H1 (cell line): ENCODE data around the gene DCLK1. TPM values are rescaled to one million over a fixed set of nuclear protein-coding genes. Genes with fewer than 3 reads are reported as not detected.

Experiments used
- CTBP2 ChIP-seq: IDR thresholded peaks from 2 replicates; pipeline ENCODE4 v1.7.0; 2011; ENCODE audit warnings: borderline replicate concordance, mild to moderate bottlenecking, moderate library complexity, mixed read lengths, low read length; ENCODE audit not compliant: insufficient read depth, insufficient read length
- FOSL1 ChIP-seq: IDR thresholded peaks from 2 replicates; pipeline ENCODE4 v1.6.1; 2011; ENCODE audit warnings: mild to moderate bottlenecking, low read depth, low read length, moderate library complexity; ENCODE audit not compliant: insufficient read depth
- GABPA ChIP-seq: IDR thresholded peaks from 2 replicates; pipeline ENCODE4 v1.6.1; 2011; ENCODE audit warnings: mild to moderate bottlenecking, low read length, moderate library complexity, borderline replicate concordance; ENCODE audit not compliant: insufficient read depth
- HDAC2 ChIP-seq, 2 experiments: fragments of 300-600 bp in 1 of 2; sonication (generic) in 1 of 2; IDR thresholded peaks; 2 replicates each; pipeline ENCODE4 v1.6.1; 2011 to 2012; ENCODE audit warnings: low read depth in 2 of 2, low read length in 2 of 2, mild to moderate bottlenecking in 2 of 2, moderate library complexity in 2 of 2, borderline replicate concordance in 1 of 2, inconsistent platforms in 1 of 2
- NRF1 ChIP-seq: IDR thresholded peaks from 2 replicates; pipeline ENCODE4 v1.6.1; 2011; ENCODE audit warnings: mild to moderate bottlenecking, low read depth, low read length, improper control_type of control experiment
- TBP ChIP-seq: IDR thresholded peaks from 2 replicates; pipeline ENCODE4 v1.6.1; 2011; ENCODE audit warnings: low read depth, low read length, improper control_type of control experiment
- TEAD4 ChIP-seq: IDR thresholded peaks from 2 replicates; pipeline ENCODE4 v1.6.1; 2012; ENCODE audit warnings: low read depth, low read length, inconsistent platforms, mixed read lengths
- polyA plus RNA-seq, 7 experiments: library from polyadenylated mRNA; depleted of rRNA in 3 of 7; stranded (reverse) in 5 of 7; unstranded in 2 of 7; fragments of >200 nt in 5 of 7; fragments of 200-250 nt in 2 of 7; gene quantifications; 1 replicate in 5 of 7; 2 replicates in 1 of 7; 4 replicates in 1 of 7; pipeline versions ENCODE4 v1.2.1 to v1.2.3, GENCODE V29; 2011 to 2013; ENCODE audit warnings: missing spikeins in 2 of 7, mixed read lengths in 2 of 7
- total RNA-seq: library from RNA; stranded (reverse); fragmentation: NEBNext Ultra II Directional; extraction: Animal tissue kit (Norgen Biotek cat#: 25700); gene quantifications from 2 replicates; pipeline ENCODE4 v1.2.1, GENCODE V29; 2021

Gene DCLK1
- total and polyA plus RNA-seq, 2 of the 8 experiments (the other 6 are each of a cell fraction or from before 2014, with no cell fraction given), result 22.8 to 41.0 TPM

DNA sequence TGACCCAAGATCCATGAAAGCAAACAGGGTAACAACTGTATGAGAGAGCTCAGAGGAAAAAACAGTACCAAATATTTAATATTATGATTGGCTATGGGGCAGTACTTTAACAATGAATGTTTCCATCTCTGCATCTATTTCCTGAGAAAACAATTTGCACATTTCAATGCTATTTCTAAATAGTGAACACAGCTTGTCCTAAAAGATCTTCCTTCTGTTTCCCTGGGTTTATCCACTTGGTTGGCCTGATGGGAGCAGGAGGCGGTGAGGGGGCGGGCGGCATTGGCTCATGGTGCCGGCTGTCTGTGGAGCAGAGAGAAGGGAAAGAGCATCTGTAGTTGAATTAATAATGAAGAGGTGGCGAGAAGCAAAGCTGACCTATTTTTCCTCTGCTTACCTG is 291.4 kb downstream of the DCLK1 start (continued):
- TF ChIP-seq NRF1, result no peak
- no peak for TF ChIP-seq HDAC2 (IDR thresholded peaks at IDR 0.05; ENCODE audit: borderline replicate concordance in 1 of 2, low read depth in 2 of 2, low read length in 2 of 2)
- no peak for TF ChIP-seq TBP
- no peak for TF ChIP-seq TEAD4
- TF ChIP-seq FOSL1, result no peak
- TF ChIP-seq GABPA, result no peak
- no peak for TF ChIP-seq CTBP2
